Measurements from ENCODE around the gene KDSR. TPM values are rescaled to one million over a fixed set of nuclear protein-coding genes. Genes with fewer than 3 reads are reported as not detected.

KDSR gene
- polyA plus RNA-seq, 3 donors: 9.6 to 38.5 (median 29.9) TPM

DNA sequence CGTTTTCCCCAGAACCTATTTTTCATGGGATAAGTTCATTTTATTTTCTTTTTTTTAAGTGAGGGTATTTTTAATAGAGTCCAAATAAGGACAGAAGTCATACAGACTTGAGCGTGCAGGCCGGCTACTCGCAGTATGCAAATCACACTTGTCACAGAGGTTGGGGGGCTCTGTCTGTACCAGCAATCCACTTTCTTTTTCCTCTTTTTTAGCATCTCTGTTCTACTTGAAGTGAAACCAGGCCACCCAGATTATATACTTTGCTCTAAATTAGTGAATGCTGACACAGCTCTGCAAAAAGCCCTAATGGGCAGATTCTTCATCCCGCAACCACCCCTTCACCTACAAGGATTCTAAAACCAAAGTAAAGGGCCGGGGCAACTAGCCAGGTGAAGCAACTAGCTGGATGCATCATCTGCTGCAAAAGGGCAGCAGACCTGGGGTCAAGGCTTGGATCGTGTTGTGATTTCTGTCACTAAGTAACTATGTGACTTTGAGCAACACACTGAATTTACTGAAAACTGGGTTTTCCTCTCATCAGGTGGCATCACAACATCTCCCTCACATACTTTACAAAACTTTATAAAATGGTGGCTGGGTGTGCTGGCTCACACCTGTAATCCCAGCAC, 18.4 kb downstream of the KDSR start:
- H3K4me1 ChIP-seq (ENCODE audit: control insufficient read depth in 1 of 2, insufficient read depth in 2 of 2, low read length in 2 of 2): no peaks in the 10 kb centered on the region
- Mint-ChIP-seq H3K27ac (peak overlapping the region in 1 of 7 donors; percentile 10), H3K36me3 (peaks cover 61 to 79% of the 10 kb centered on the region in 2 donors), H3K27me3 (ENCODE audit: low read depth in 3 of 3) (peaks cover 0 to 2% (median 0%) of the 10 kb centered on the region in 3 donors), H3K4me1 (peaks cover 2% of the 10 kb centered on the region), H3K9me3 (no peaks in the 10 kb centered on the region), H3K4me3 (no peak overlapping the region)
- H2AFZ ChIP-seq (ENCODE audit: insufficient read depth, low read depth, low read length, poor library complexity, severe bottlenecking): no peak overlapping the region
- H3K9ac ChIP-seq (ENCODE audit: insufficient read depth, low read length, poor library complexity, severe bottlenecking): no peak overlapping the region
- no peaks in the 10 kb centered on the region for H4K20me1 ChIP-seq (ENCODE audit: insufficient read depth, low read length)
- H3K36me3 ChIP-seq (replicated peaks in 1 of 2; ENCODE audit: control insufficient read depth in 1 of 2, insufficient read depth in 2 of 2, low read length in 2 of 2): peaks cover 59 to 89% of the 10 kb centered on the region in 2 donors
- H3K27ac ChIP-seq (ENCODE audit: low read depth in 1 of 2, low read length in 2 of 2): no peak overlapping the region
- intact Hi-C loops (cut with micrococcal nuclease): no loop called here
- H3K9me3 ChIP-seq (replicated peaks in 1 of 2; ENCODE audit: control insufficient read depth in 1 of 2, insufficient read depth in 1 of 2, low read length in 2 of 2): no peaks in the 10 kb centered on the region
- H3K27me3 ChIP-seq (ENCODE audit: control insufficient read depth in 2 of 2, insufficient read depth in 2 of 2, low read length in 2 of 2): no peaks in the 10 kb centered on the region
- DNase-seq: no peak
- 96% methylated on average over 5 of the region's 7 CpGs for WGBS (ENCODE audit: insufficient coverage)
- no peak overlapping the region for H3K4me3 ChIP-seq (replicated peaks in 1 of 3; ENCODE audit: low read depth in 2 of 3, low read length in 3 of 3)
- H3K79me2 ChIP-seq (ENCODE audit: insufficient read depth, low read length): no peaks in the 10 kb centered on the region
- TF ChIP-seq, protein P1, sequence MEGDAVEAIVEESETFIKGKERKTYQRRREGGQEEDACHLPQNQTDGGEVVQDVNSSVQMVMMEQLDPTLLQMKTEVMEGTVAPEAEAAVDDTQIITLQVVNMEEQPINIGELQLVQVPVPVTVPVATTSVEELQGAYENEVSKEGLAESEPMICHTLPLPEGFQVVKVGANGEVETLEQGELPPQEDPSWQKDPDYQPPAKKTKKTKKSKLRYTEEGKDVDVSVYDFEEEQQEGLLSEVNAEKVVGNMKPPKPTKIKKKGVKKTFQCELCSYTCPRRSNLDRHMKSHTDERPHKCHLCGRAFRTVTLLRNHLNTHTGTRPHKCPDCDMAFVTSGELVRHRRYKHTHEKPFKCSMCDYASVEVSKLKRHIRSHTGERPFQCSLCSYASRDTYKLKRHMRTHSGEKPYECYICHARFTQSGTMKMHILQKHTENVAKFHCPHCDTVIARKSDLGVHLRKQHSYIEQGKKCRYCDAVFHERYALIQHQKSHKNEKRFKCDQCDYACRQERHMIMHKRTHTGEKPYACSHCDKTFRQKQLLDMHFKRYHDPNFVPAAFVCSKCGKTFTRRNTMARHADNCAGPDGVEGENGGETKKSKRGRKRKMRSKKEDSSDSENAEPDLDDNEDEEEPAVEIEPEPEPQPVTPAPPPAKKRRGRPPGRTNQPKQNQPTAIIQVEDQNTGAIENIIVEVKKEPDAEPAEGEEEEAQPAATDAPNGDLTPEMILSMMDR (IDR thresholded peaks at IDR 0.05): no peak
- H3K4me2 ChIP-seq (replicated peaks; ENCODE audit: extremely low read depth, low read length, poor library complexity, severe bottlenecking): no peak overlapping the region

- TF ChIP-seq, protein P1 (IDR thresholded peaks at IDR 0.05): no peak
- H3K4me1 Mint-ChIP-seq: peaks cover 2% of the 10 kb centered on the region
- peaks cover 0 to 2% (median 0%) of the 10 kb centered on the region in 3 donors for H3K27me3 Mint-ChIP-seq (ENCODE audit: low read depth in 3 of 3)
- no peak overlapping the region for H2AFZ ChIP-seq (ENCODE audit: insufficient read depth, low read depth, low read length, poor library complexity, severe bottlenecking)
- no peaks in the 10 kb centered on the region for H3K4me1 ChIP-seq (ENCODE audit: control insufficient read depth in 1 of 2, insufficient read depth in 2 of 2, low read length in 2 of 2)
- peaks cover 59 to 86% of the 10 kb centered on the region in 2 donors for H3K36me3 ChIP-seq (replicated peaks in 1 of 2; ENCODE audit: control insufficient read depth in 1 of 2, insufficient read depth in 2 of 2, low read length in 2 of 2)
- no peak overlapping the region for H3K4me3 Mint-ChIP-seq
- H3K9me3 Mint-ChIP-seq: no peaks in the 10 kb centered on the region
- H3K27me3 ChIP-seq (ENCODE audit: control insufficient read depth in 2 of 2, insufficient read depth in 2 of 2, low read length in 2 of 2): no peaks in the 10 kb centered on the region
- DNase-seq: no peak
- no peak overlapping the region for H3K4me2 ChIP-seq (replicated peaks; ENCODE audit: extremely low read depth, low read length, poor library complexity, severe bottlenecking)
- no peak overlapping the region for H3K27ac ChIP-seq (ENCODE audit: low read depth in 1 of 2, low read length in 2 of 2)
- peaks cover 63 to 78% of the 10 kb centered on the region in 2 donors for H3K36me3 Mint-ChIP-seq
- intact Hi-C loops (cut with micrococcal nuclease): no loop called here
- H3K27ac Mint-ChIP-seq: peak overlapping the region in 2 of 7 donors; percentile 10 to 42
- H4K20me1 ChIP-seq (ENCODE audit: insufficient read depth, low read length): no peaks in the 10 kb centered on the region
- 100% methylated on average over 5 of the region's 7 CpGs for WGBS (ENCODE audit: insufficient coverage)
- no peak overlapping the region for H3K4me3 ChIP-seq (replicated peaks in 1 of 3; ENCODE audit: low read depth in 2 of 3, low read length in 3 of 3)
- no peak overlapping the region for H3K9ac ChIP-seq (ENCODE audit: insufficient read depth, low read length, poor library complexity, severe bottlenecking)
- H3K79me2 ChIP-seq (ENCODE audit: insufficient read depth, low read length): no peaks in the 10 kb centered on the region
- H3K9me3 ChIP-seq (replicated peaks in 1 of 2; ENCODE audit: control insufficient read depth in 1 of 2, insufficient read depth in 1 of 2, low read length in 2 of 2): no peaks in the 10 kb centered on the region
Measured at GRCh38 chr18:63346480-63347183, 20.4 kb downstream of the KDSR start.

All from CD14-positive monocyte (primary cell).